Neural crest cell (in vitro differentiated cells): ENCODE data around the gene RAB44. TPM values are rescaled to one million over a fixed set of nuclear protein-coding genes. Genes with fewer than 3 reads are reported as not detected.
A peak's percentile ranks its signal among the peaks of the same experiment; 100 is the strongest.
"Not testable (repeated sequence)": the region's sequence is repeated elsewhere in the genome, so short reads cannot be mapped to it uniquely, and the experiment has no call there.

Experiments used
- DNase-seq: peaks from one replicate; pipeline ENCODE4 v3.0.0; 2021; ENCODE audit warnings: low read depth, mixed read lengths, low spot score
- H3K27ac Mint-ChIP-seq: one replicate; pipeline ENCODE4 v1.8.0; 2021; ENCODE audit warnings: mild to moderate bottlenecking, mixed read lengths; ENCODE audit not compliant: unreplicated experiment
- H3K27me3 Mint-ChIP-seq: 2 replicates; pipeline ENCODE4 v1.8.0; 2021; ENCODE audit warnings: low read depth, mild to moderate bottlenecking, mixed read lengths
- H3K36me3 Mint-ChIP-seq: 2 replicates; pipeline ENCODE4 v1.8.0; 2021; ENCODE audit warnings: low read depth, mild to moderate bottlenecking, mixed read lengths
- H3K4me1 Mint-ChIP-seq: 2 replicates; pipeline ENCODE4 v1.8.0; 2021; ENCODE audit warnings: mixed read lengths
- H3K4me3 Mint-ChIP-seq: one replicate; pipeline ENCODE4 v1.8.0; 2021; ENCODE audit warnings: mild to moderate bottlenecking, mixed read lengths
- H3K9me3 Mint-ChIP-seq: 2 replicates; pipeline ENCODE4 v1.8.0; 2021; ENCODE audit warnings: mixed read lengths
- CTCF ChIP-seq: fragments of 200-600 bp; sonication (generic); conservative IDR thresholded peaks from 2 replicates; pipeline ENCODE4 v1.5.0; 2021; ENCODE audit warnings: antibody characterized with exemption, mild to moderate bottlenecking
- total RNA-seq: library from RNA; stranded (reverse); gene quantifications from 2 replicates; pipeline ENCODE4 v1.2.1, GENCODE V29; 2021

Gene RAB44
- total RNA-seq, 1 donor from 2014 or later, result not detected

- no peak for TF ChIP-seq CTCF
- Mint-ChIP-seq H3K27me3 (peaks cover 6% of the 10 kb centered on the region), H3K36me3 (no peaks in the 10 kb centered on the region), H3K9me3 (no peaks in the 10 kb centered on the region), H3K4me3 (no peak overlapping the region), H3K27ac (no peak overlapping the region), H3K4me1 (peaks cover 13% of the 10 kb centered on the region)
- DNase-seq, result no peak
Observed at GRCh38 chr6:36720251-36721141, 22.9 kb downstream of the RAB44 start.

DNA sequence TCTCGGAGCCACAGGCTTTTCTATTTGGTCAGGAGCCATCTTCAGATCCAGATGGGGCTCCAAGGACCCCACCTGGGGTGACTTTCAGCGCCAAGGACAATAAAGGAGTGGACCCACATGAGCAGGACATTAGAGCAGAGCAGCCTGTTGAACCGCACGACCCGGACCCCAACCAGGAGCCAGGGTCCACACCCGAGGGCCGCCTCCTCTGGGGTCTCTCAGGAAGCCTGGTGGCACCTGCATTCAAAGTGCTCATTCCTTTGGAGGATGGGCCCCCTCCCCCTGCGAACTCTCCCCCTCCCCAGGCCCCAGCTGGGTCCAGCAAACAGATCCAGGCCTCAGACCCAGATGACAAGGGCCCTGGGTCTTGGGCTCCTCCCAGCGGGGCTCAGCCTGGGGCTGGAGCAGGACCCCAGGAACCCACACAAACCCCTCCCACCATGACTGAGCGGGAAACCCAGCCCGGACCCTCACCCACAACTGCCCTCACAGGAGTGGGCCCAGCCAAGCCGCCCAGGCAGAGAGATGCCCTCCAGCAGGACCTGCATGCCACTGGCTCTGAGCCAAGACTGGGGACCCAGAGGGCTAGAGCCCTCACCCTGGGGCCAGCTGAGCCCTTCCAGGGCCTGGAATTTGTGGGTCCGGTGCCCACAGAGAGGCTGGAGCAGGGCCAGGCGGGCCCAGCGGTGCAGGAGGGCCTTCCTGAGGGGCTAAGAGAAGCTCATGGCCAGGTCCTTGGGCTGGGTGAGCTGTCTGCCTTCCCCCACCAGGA, 23.9 kb downstream of the RAB44 start:
- DNase-seq, result no peak
- Mint-ChIP-seq H3K27ac (no peak overlapping the region), H3K27me3 (peaks cover 6% of the 10 kb centered on the region), H3K9me3 (no peaks in the 10 kb centered on the region), H3K4me3 (no peak overlapping the region), H3K36me3 (no peaks in the 10 kb centered on the region), H3K4me1 (peaks cover 19% of the 10 kb centered on the region)
- TF ChIP-seq CTCF, result no peak

- Mint-ChIP-seq H3K27ac (peak overlapping the region; percentile 27), H3K4me1 (peaks cover 21% of the 10 kb centered on the region), H3K4me3 (no peak overlapping the region), H3K9me3 (no peaks in the 10 kb centered on the region), H3K27me3 (peaks cover 6% of the 10 kb centered on the region), H3K36me3 (no peaks in the 10 kb centered on the region)
- DNase-seq, result no peak
- no peak for TF ChIP-seq CTCF
Observed at GRCh38 chr6:36722365-36722764, 24.7 kb downstream of the RAB44 start.

DNA sequence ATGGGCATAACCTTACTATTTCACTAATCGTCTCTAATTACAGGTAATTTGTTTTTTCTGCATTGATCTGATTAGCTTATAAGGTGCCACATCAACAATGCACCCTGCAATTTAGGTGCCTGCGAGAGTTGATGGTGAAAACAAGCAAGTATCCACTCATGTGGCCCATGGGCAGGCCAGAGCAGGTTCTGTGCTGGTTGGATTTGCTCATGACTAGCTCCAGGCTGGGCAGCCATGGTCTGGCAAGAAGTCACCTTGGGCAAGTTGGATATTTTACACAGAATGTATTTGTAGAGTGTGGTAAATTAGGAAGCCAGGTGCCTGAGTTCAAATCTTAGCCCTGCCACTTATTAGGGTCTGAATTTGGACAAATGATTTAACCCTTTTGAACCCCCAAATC, 25.3 kb downstream of the RAB44 start:
- no peaks in the 10 kb centered on the region for H3K36me3 Mint-ChIP-seq
- no peak overlapping the region for H3K4me3 Mint-ChIP-seq
- H3K4me1 Mint-ChIP-seq, result peaks cover 25% of the 10 kb centered on the region
- H3K27ac Mint-ChIP-seq, result no peak overlapping the region
- H3K27me3 Mint-ChIP-seq, result peaks cover 6% of the 10 kb centered on the region
- DNase-seq, result no peak
- TF ChIP-seq CTCF, result no peak
- H3K9me3 Mint-ChIP-seq, result no peaks in the 10 kb centered on the region

GRCh38 chr6:36723992-36724391, 26.4 kb downstream of the RAB44 start:
- not testable (repeated sequence) for H3K27ac Mint-ChIP-seq, H3K27me3 Mint-ChIP-seq, H3K4me3 Mint-ChIP-seq, H3K9me3 Mint-ChIP-seq, DNase-seq, H3K36me3 Mint-ChIP-seq
- H3K4me1 Mint-ChIP-seq, result peaks cover 27% of the 10 kb centered on the region
